ENCODE results near the gene MCRS1. TPM values are rescaled to one million over a fixed set of nuclear protein-coding genes. Genes with fewer than 3 reads are reported as not detected.
A peak's percentile ranks its signal among the peaks of the same experiment; 100 is the strongest.
"Not testable (repeated sequence)": the region's sequence is repeated elsewhere in the genome, so short reads cannot be mapped to it uniquely, and the experiment has no call there.

MCRS1 gene
- 10 to 100 TPM; 89.1 to 96.5 TPM for total RNA-seq
- 61.6 TPM for polyA plus RNA-seq

- peak within 1 kb of the TSS; percentile 99 for H3K27ac ChIP-seq (ENCODE audit: low read depth, low read length)
- H3K27ac Mint-ChIP-seq, result peak within 1 kb of the TSS; percentile 96 to 100 (median 99)
- H3K4me3 ChIP-seq (ENCODE audit: low read length), result peak within 1 kb of the TSS; percentile 96
- H3K27me3 Mint-ChIP-seq, result no peaks in the 10 kb centered on the region
- H3K4me3 Mint-ChIP-seq, result peak within 1 kb of the TSS; percentile 93 to 100 (median 99)
- H3K9me3 ChIP-seq (ENCODE audit: low read length), result no peaks in the 10 kb centered on the region
- peaks cover 18% of the 10 kb centered on the region for H3K36me3 ChIP-seq (ENCODE audit: insufficient read depth, low read length)
- ChIA-PET CTCF (interaction anchor here (1.4 to 2.3 kb wide), 6 partner anchors 12 to 220 kb away, joined by 3 to 9 read pairs (median 5); partner anchors contain the start of genes DNAJC22 and TMBIM6), POLR2A (interaction anchor here (0.6 to 1.7 kb wide), 6 partner anchors 14 to 201 kb away, joined by 3 to 5 read pairs (median 4); partner anchors contain the start of genes KCNH3, PRPF40B and TMBIM6)
- H3K36me3 Mint-ChIP-seq, result peaks cover 0 to 44% (median 2%) of the 10 kb centered on the region in 3 donors
- H3K9me3 Mint-ChIP-seq, result no peaks in the 10 kb centered on the region
- peaks cover 51 to 64% (median 63%) of the 10 kb centered on the region in 3 donors for H3K4me1 Mint-ChIP-seq
- DNase-seq, result peak; percentile 84 to 94 (median 92)
- H3K27me3 ChIP-seq (ENCODE audit: insufficient read depth, low read length, poor library complexity, severe bottlenecking), result no peaks in the 10 kb centered on the region
- H3K4me1 ChIP-seq (ENCODE audit: insufficient read depth, low read length), result peaks cover 42% of the 10 kb centered on the region
These were observed at the start of gene MCRS1 for GRCh38 chr12:49567611-49568441. Gene MCRS1 (minus strand): TSS chr12:49568142. CDS start chr12:49566731, 1,411 bp downstream.

- H3K9me3 ChIP-seq (ENCODE audit: low read length), result no peaks in the 10 kb centered on the region
- H3K36me3 ChIP-seq (ENCODE audit: insufficient read depth, low read length), result no peaks in the 10 kb centered on the region
- CTCF ChIA-PET, result no interaction called here
- peaks cover 0 to 2% (median 0%) of the 10 kb centered on the region in 5 donors for H3K9me3 Mint-ChIP-seq
- H3K36me3 Mint-ChIP-seq, result peaks cover 0 to 6% (median 0%) of the 10 kb centered on the region in 3 donors
- peaks cover 7% of the 10 kb centered on the region for H3K4me1 ChIP-seq (ENCODE audit: insufficient read depth, low read length)
- no peak overlapping the region for H3K4me3 Mint-ChIP-seq
- POLR2A ChIA-PET, result no interaction called here
- H3K27ac Mint-ChIP-seq, result no peak overlapping the region
- no peak overlapping the region for H3K27ac ChIP-seq (ENCODE audit: low read depth, low read length)
- no peak overlapping the region for H3K4me3 ChIP-seq (ENCODE audit: low read length)
- peaks cover 11 to 13% (median 11%) of the 10 kb centered on the region in 3 donors for H3K4me1 Mint-ChIP-seq
- peaks cover 19 to 22% of the 10 kb centered on the region in 2 donors for H3K27me3 Mint-ChIP-seq
- DNase-seq, result no peak
- no peaks in the 10 kb centered on the region for H3K27me3 ChIP-seq (ENCODE audit: insufficient read depth, low read length, poor library complexity, severe bottlenecking)
These were observed 48.7 kb upstream of the MCRS1 start for GRCh38 chr12:49616533-49617219.

GRCh38 chr12:49615725-49616124 lies 47.8 kb upstream of the MCRS1 start:
- DNase-seq, result no peak
- H3K36me3 ChIP-seq (ENCODE audit: insufficient read depth, low read length), result no peaks in the 10 kb centered on the region

GRCh38 chr12:49612210-49612609 lies 44.3 kb upstream of the MCRS1 start:
- no peaks in the 10 kb centered on the region for H3K27me3 ChIP-seq (ENCODE audit: insufficient read depth, low read length, poor library complexity, severe bottlenecking)
- H3K4me1 ChIP-seq (ENCODE audit: insufficient read depth, low read length), result no peaks in the 10 kb centered on the region
- Mint-ChIP-seq H3K4me1 (peaks cover 0 to 4% (median 3%) of the 10 kb centered on the region in 3 donors), H3K27ac (no peak overlapping the region), H3K27me3 (peaks cover 23 to 33% of the 10 kb centered on the region in 2 donors), H3K9me3 (peaks cover 3 to 11% (median 9%) of the 10 kb centered on the region in 5 donors), H3K4me3 (no peak overlapping the region), H3K36me3 (peaks cover 0 to 13% (median 0%) of the 10 kb centered on the region in 3 donors)
- H3K9me3 ChIP-seq (ENCODE audit: low read length), result no peaks in the 10 kb centered on the region
- H3K27ac ChIP-seq (ENCODE audit: low read depth, low read length), result no peak overlapping the region
- POLR2A ChIA-PET, result no interaction called here
- CTCF ChIA-PET, result no interaction called here
- no peak overlapping the region for H3K4me3 ChIP-seq (ENCODE audit: low read length)
- H3K36me3 ChIP-seq (ENCODE audit: insufficient read depth, low read length), result no peaks in the 10 kb centered on the region
- DNase-seq, result no peak

More at GRCh38 chr12:49615725-49616124, 47.8 kb upstream of the MCRS1 start:
- POLR2A ChIA-PET, result no interaction called here
- Histone ChIP-seq H3K9me3 (ENCODE audit: low read length) (no peaks in the 10 kb centered on the region), H3K27ac (ENCODE audit: low read depth, low read length) (no peak overlapping the region), H3K4me1 (ENCODE audit: insufficient read depth, low read length) (no peaks in the 10 kb centered on the region), H3K27me3 (ENCODE audit: insufficient read depth, low read length, poor library complexity, severe bottlenecking) (no peaks in the 10 kb centered on the region), H3K4me3 (ENCODE audit: low read length) (no peak overlapping the region)
- peaks cover 0 to 6% (median 0%) of the 10 kb centered on the region in 3 donors for H3K36me3 Mint-ChIP-seq
- no peak overlapping the region for H3K27ac Mint-ChIP-seq
- no peak overlapping the region for H3K4me3 Mint-ChIP-seq
- H3K27me3 Mint-ChIP-seq, result peaks cover 19 to 22% of the 10 kb centered on the region in 2 donors
- peaks cover 1 to 4% (median 4%) of the 10 kb centered on the region in 3 donors for H3K4me1 Mint-ChIP-seq
- peaks cover 0 to 2% (median 0%) of the 10 kb centered on the region in 5 donors for H3K9me3 Mint-ChIP-seq
- CTCF ChIA-PET, result no interaction called here

- H3K4me3 ChIP-seq (ENCODE audit: low read length); H3K27ac ChIP-seq (ENCODE audit: low read depth, low read length); H3K4me3 Mint-ChIP-seq; H3K9me3 ChIP-seq (ENCODE audit: low read length); H3K27ac Mint-ChIP-seq; CTCF ChIA-PET; POLR2A ChIA-PET; DNase-seq; H3K27me3 ChIP-seq (ENCODE audit: insufficient read depth, low read length, poor library complexity, severe bottlenecking); H3K4me1 ChIP-seq (ENCODE audit: insufficient read depth, low read length); H3K36me3 ChIP-seq (ENCODE audit: insufficient read depth, low read length); H3K4me1 Mint-ChIP-seq: not testable (repeated sequence)
- Mint-ChIP-seq H3K27me3 (peaks cover 15 to 34% of the 10 kb centered on the region in 2 donors), H3K36me3 (peaks cover 0 to 13% (median 0%) of the 10 kb centered on the region in 3 donors), H3K9me3 (peaks cover 3 to 11% (median 9%) of the 10 kb centered on the region in 5 donors)
These were observed 42.8 kb upstream of the MCRS1 start for GRCh38 chr12:49610785-49611184.

GRCh38 chr12:49609875-49610154 lies 41.9 kb upstream of the MCRS1 start:
- H3K27me3 ChIP-seq (ENCODE audit: insufficient read depth, low read length, poor library complexity, severe bottlenecking), result no peaks in the 10 kb centered on the region
- DNase-seq, result no peak
- H3K4me3 ChIP-seq (ENCODE audit: low read length), result no peak overlapping the region
- no peaks in the 10 kb centered on the region for H3K9me3 ChIP-seq (ENCODE audit: low read length)
- no peaks in the 10 kb centered on the region for H3K4me1 Mint-ChIP-seq
- no peaks in the 10 kb centered on the region for H3K4me1 ChIP-seq (ENCODE audit: insufficient read depth, low read length)
- H3K36me3 Mint-ChIP-seq, result peaks cover 0 to 13% (median 0%) of the 10 kb centered on the region in 3 donors
- no peak overlapping the region for H3K4me3 Mint-ChIP-seq
- no peak overlapping the region for H3K27ac ChIP-seq (ENCODE audit: low read depth, low read length)
- peaks cover 15 to 34% of the 10 kb centered on the region in 2 donors for H3K27me3 Mint-ChIP-seq
- H3K9me3 Mint-ChIP-seq, result peaks cover 3 to 11% (median 7%) of the 10 kb centered on the region in 5 donors
- POLR2A ChIA-PET, result no interaction called here
- H3K27ac Mint-ChIP-seq, result no peak overlapping the region
- H3K36me3 ChIP-seq (ENCODE audit: insufficient read depth, low read length), result no peaks in the 10 kb centered on the region
- CTCF ChIA-PET, result no interaction called here

GRCh38 chr12:49609059-49609874 lies 41.3 kb upstream of the MCRS1 start:
- no peaks in the 10 kb centered on the region for H3K4me1 ChIP-seq (ENCODE audit: insufficient read depth, low read length)
- Mint-ChIP-seq H3K27me3 (peaks cover 11 to 31% of the 10 kb centered on the region in 2 donors), H3K4me3 (no peak overlapping the region), H3K27ac (peak overlapping the region in 1 of 8 donors; percentile 51), H3K4me1 (no peaks in the 10 kb centered on the region), H3K36me3 (peaks cover 0 to 13% (median 0%) of the 10 kb centered on the region in 3 donors), H3K9me3 (peaks cover 3 to 11% (median 7%) of the 10 kb centered on the region in 5 donors)
- no peak overlapping the region for H3K4me3 ChIP-seq (ENCODE audit: low read length)
- DNase-seq, result no peak
- no peaks in the 10 kb centered on the region for H3K9me3 ChIP-seq (ENCODE audit: low read length)
- H3K27me3 ChIP-seq (ENCODE audit: insufficient read depth, low read length, poor library complexity, severe bottlenecking), result no peaks in the 10 kb centered on the region
- no peaks in the 10 kb centered on the region for H3K36me3 ChIP-seq (ENCODE audit: insufficient read depth, low read length)
- ChIA-PET CTCF (interaction anchor here (1.9 kb wide), 1 partner anchor 13 kb away, joined by 8 read pairs; the partner anchor contains the start of gene PRPF40B), POLR2A (no interaction called here)
- H3K27ac ChIP-seq (ENCODE audit: low read depth, low read length), result no peak overlapping the region
